ENCODE results near the gene LRRC40. TPM values are rescaled to one million over a fixed set of nuclear protein-coding genes. Genes with fewer than 3 reads are reported as not detected.
"Not testable (repeated sequence)": the region's sequence is repeated elsewhere in the genome, so short reads cannot be mapped to it uniquely, and the experiment has no call there.

The LRRC40 gene
- total RNA-seq, 1 donor from 2014 or later = 16.7 TPM

- Mint-ChIP-seq H3K27ac (no peak overlapping the region), H3K36me3 (ENCODE audit: low read depth) (peaks cover 32% of the 10 kb centered on the region), H3K27me3 (no peaks in the 10 kb centered on the region), H3K4me1 (peaks cover 31% of the 10 kb centered on the region), H3K4me3 (no peak overlapping the region), H3K9me3 (no peaks in the 10 kb centered on the region)
- ATAC-seq (ENCODE audit: low read depth) (no peak), DNase-seq (no peak)
- POLR2A ChIA-PET = no interaction called here
- CTCF ChIA-PET = no interaction called here
- TF ChIP-seq CTCF (IDR thresholded peaks at IDR 0.05) = no peak
- intact Hi-C loops (cut with micrococcal nuclease) = no loop called here
Measured at GRCh38 chr1:70211541-70211940, 6.2 kb upstream of the LRRC40 start.

GRCh38 chr1:70210820-70211219, 5.4 kb upstream of the LRRC40 start:
- no peaks in the 10 kb centered on the region for H3K9me3 Mint-ChIP-seq
- no peak for DNase-seq
- peaks cover 38% of the 10 kb centered on the region for H3K4me1 Mint-ChIP-seq
- no peak for ATAC-seq (ENCODE audit: low read depth)
- no peaks in the 10 kb centered on the region for H3K27me3 Mint-ChIP-seq
- no peak overlapping the region for H3K4me3 Mint-ChIP-seq
- H3K27ac Mint-ChIP-seq = no peak overlapping the region
- intact Hi-C loops (cut with micrococcal nuclease) = no loop called here
- no peak for TF ChIP-seq CTCF (IDR thresholded peaks at IDR 0.05)
- H3K36me3 Mint-ChIP-seq (ENCODE audit: low read depth) = peaks cover 31% of the 10 kb centered on the region
- CTCF ChIA-PET = no interaction called here
- POLR2A ChIA-PET = interaction anchor here (0.8 kb wide), 1 partner anchor 11 kb away, joined by 3 read pairs; the partner anchor contains the start of gene SRSF11

- Mint-ChIP-seq H3K4me3 (no peak overlapping the region), H3K27ac (no peak overlapping the region), H3K27me3 (no peaks in the 10 kb centered on the region), H3K36me3 (ENCODE audit: low read depth) (peaks cover 30% of the 10 kb centered on the region), H3K4me1 (peaks cover 62% of the 10 kb centered on the region), H3K9me3 (no peaks in the 10 kb centered on the region)
- TF ChIP-seq CTCF (IDR thresholded peaks at IDR 0.05) = no peak
- ChIA-PET POLR2A (interaction anchor here (0.6 to 1.7 kb wide), 3 partner anchors 13 to 82 kb away, joined by 3 to 7 read pairs (median 5); partner anchors contain the start of gene SRSF11), CTCF (interaction anchor here (0.9 kb wide), 1 partner anchor 873 kb away, joined by 4 read pairs; no protein-coding TSS in a partner anchor)
- DNase-seq (no peak), ATAC-seq (ENCODE audit: low read depth) (no peak)
- intact Hi-C loops (cut with micrococcal nuclease) = no loop called here
Measured at GRCh38 chr1:70208292-70208691, 2.9 kb upstream of the LRRC40 start.

- H3K4me1 Mint-ChIP-seq = peaks cover 70% of the 10 kb centered on the region
- ChIA-PET POLR2A (interaction anchor here (0.6 to 4.1 kb wide), 2 partner anchors 14 to 68 kb away, joined by 7 to 53 read pairs; partner anchors contain the start of gene SRSF11), CTCF (no interaction called here)
- intact Hi-C loops (cut with micrococcal nuclease) = no loop called here
- no peak overlapping the region for H3K27ac Mint-ChIP-seq
- no peaks in the 10 kb centered on the region for H3K9me3 Mint-ChIP-seq
- no peak for TF ChIP-seq CTCF (IDR thresholded peaks at IDR 0.05)
- H3K27me3 Mint-ChIP-seq = no peaks in the 10 kb centered on the region
- DNase-seq (no peak), ATAC-seq (ENCODE audit: low read depth) (no peak)
- H3K4me3 Mint-ChIP-seq = peak overlapping the region; percentile 48
- H3K36me3 Mint-ChIP-seq (ENCODE audit: low read depth) = peaks cover 28% of the 10 kb centered on the region
Measured at GRCh38 chr1:70207492-70207891, 2.1 kb upstream of the LRRC40 start.

- H3K36me3 Mint-ChIP-seq (ENCODE audit: low read depth) = peaks cover 27% of the 10 kb centered on the region
- ATAC-seq (ENCODE audit: low read depth); intact Hi-C loops (cut with micrococcal nuclease); H3K27ac Mint-ChIP-seq; DNase-seq; H3K27me3 Mint-ChIP-seq; H3K9me3 Mint-ChIP-seq: not testable (repeated sequence)
- peaks cover 76% of the 10 kb centered on the region for H3K4me1 Mint-ChIP-seq
- ChIA-PET POLR2A (interaction anchor here (1.7 to 4.1 kb wide), 3 partner anchors 14 to 874 kb away, joined by 8 to 53 read pairs (median 19); partner anchors contain the start of genes CTH, SRSF11 and ZRANB2), CTCF (interaction anchor here (0.6 to 1.2 kb wide), 2 partner anchors 9 to 16 kb away, joined by 3 read pairs; no protein-coding TSS in a partner anchor)
- peak overlapping the region; percentile 99 for H3K4me3 Mint-ChIP-seq
Measured at GRCh38 chr1:70206833-70207232, 1.5 kb upstream of the LRRC40 start.
